Duodenal mucosa (tissue), 2 donors: Measurements from ENCODE around the gene COMMD10.
"Not testable (repeated sequence)": the region's sequence is repeated elsewhere in the genome, so short reads cannot be mapped to it uniquely, and the experiment has no call there.

ENCODE experiments used
- H3K27ac ChIP-seq: one replicate; pipeline ENCODE4 v1.7.0; 2013; ENCODE audit warnings: low read depth, low read length
- H3K27me3 ChIP-seq, 2 donors: one replicate each; pipeline ENCODE4 v1.7.0; 2013; ENCODE audit warnings: low read length in 2 of 2, control low read depth in 1 of 2; ENCODE audit not compliant: insufficient read depth in 2 of 2, control insufficient read depth in 1 of 2
- H3K36me3 ChIP-seq, 2 donors: one replicate each; pipeline ENCODE4 v1.7.0; 2013; ENCODE audit warnings: low read length in 2 of 2, control low read depth in 1 of 2; ENCODE audit not compliant: insufficient read depth in 2 of 2, control insufficient read depth in 1 of 2
- H3K4me1 ChIP-seq, 2 donors: one replicate each; pipeline ENCODE4 v1.7.0; 2013; ENCODE audit warnings: low read length in 2 of 2, control low read depth in 1 of 2; ENCODE audit not compliant: insufficient read depth in 2 of 2, control insufficient read depth in 1 of 2
- H3K4me3 ChIP-seq, 2 donors: one replicate each; pipeline ENCODE4 v1.7.0; 2013; ENCODE audit warnings: low read length in 2 of 2, low read depth in 1 of 2
- H3K9ac ChIP-seq, 2 donors: one replicate each; pipeline ENCODE4 v1.7.0; 2013; ENCODE audit warnings: low read length in 2 of 2, low read depth in 1 of 2
- H3K9me3 ChIP-seq, 2 donors: one replicate each; pipeline ENCODE4 v1.7.0; 2013; ENCODE audit warnings: low read length in 2 of 2, control low read depth in 1 of 2; ENCODE audit not compliant: control insufficient read depth in 1 of 2

COMMD10 gene

DNA sequence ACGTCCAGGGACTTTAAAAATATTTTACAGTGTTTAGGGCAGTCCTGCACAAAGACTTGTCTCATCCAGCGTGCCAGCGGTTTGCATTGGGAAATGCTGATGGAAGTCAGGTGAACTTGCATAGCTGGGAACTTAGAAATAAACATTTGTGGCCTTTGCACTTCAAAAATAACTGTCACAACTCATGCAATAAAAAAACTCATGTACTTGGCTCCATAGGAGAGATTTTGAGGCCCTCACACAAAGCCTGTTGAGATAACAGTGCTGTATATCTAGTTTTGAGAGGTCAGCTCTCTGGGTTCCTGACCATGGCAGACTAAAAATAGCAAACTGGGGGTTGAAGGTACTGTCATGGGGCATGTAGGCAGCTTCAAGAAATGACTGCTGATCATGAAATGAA lies 5.5 kb downstream of the COMMD10 start:
- H3K9me3 ChIP-seq: no peaks in the 10 kb centered on the region
- H3K27ac ChIP-seq: no peak overlapping the region
- no peak overlapping the region for H3K9ac ChIP-seq
- no peaks in the 10 kb centered on the region for H3K27me3 ChIP-seq
- H3K36me3 ChIP-seq: peaks cover 15 to 37% of the 10 kb centered on the region in 2 donors
- H3K4me3 ChIP-seq: no peak overlapping the region
- H3K4me1 ChIP-seq: no peaks in the 10 kb centered on the region

DNA sequence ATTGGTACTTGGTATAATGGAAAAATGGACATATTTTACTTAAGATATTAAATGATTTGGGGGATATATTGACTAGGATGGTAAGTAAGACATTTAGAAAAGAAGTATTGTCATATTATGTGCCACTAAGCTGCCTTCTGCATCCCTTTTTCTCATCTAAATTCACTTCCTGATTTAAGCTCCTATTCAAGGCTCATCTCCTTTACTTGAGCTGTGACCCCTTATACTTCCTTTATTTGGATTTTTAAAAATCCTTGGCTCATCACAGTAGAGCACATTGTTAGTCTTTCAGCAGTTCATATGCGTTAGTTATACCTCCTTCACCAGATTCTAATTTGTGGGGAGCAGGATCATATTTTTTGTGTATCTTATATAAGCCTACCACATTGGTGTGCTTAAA lies 6.6 kb downstream of the COMMD10 start:
- no peaks in the 10 kb centered on the region for H3K9me3 ChIP-seq
- H3K9ac ChIP-seq: no peak overlapping the region
- peaks cover 18 to 37% of the 10 kb centered on the region in 2 donors for H3K36me3 ChIP-seq
- H3K4me1 ChIP-seq: no peaks in the 10 kb centered on the region
- H3K27ac ChIP-seq: no peak overlapping the region
- H3K27me3 ChIP-seq: no peaks in the 10 kb centered on the region
- no peak overlapping the region for H3K4me3 ChIP-seq

DNA sequence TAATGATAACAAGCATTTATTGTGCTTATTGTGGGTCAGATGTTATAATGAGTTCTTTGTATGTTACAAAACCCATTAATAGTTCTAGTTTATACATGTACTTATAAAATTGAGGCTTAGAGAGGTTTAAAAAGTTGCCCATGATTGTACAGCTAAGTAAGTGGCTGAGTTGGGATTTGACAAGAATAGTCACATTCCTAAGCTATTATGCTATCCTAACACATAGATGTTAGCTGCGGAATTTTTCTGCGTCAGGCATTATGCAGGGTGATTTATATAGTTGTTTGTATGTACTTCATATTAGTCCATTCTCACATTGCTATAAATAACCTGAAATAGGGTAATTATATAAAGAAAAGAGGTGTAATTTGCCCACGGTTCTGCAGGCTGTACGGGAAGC lies 12.5 kb downstream of the COMMD10 start:
- no peak overlapping the region for H3K4me3 ChIP-seq
- H3K9me3 ChIP-seq: no peaks in the 10 kb centered on the region
- H3K4me1 ChIP-seq: no peaks in the 10 kb centered on the region
- no peak overlapping the region for H3K9ac ChIP-seq
- no peak overlapping the region for H3K27ac ChIP-seq
- H3K36me3 ChIP-seq: peaks cover 21 to 41% of the 10 kb centered on the region in 2 donors
- H3K27me3 ChIP-seq: no peaks in the 10 kb centered on the region

DNA sequence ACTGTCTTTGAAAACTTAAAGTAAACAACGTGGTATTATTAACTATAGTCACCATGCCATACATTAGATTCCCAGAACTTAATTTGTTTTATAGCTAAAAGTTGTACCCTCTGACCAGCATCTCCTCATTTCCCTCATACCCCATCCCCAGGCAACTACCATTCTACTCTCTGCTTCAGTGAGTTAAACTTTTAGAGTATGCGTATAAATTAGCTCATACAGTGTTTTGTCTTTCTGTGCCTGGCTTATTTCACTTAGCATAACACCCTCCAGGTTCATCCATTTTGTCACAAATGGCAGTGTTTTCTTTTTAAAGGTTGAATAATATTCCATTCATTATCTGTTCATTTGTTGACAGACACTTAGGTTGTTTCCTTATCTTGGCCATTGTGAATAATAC lies 14.2 kb downstream of the COMMD10 start:
- Histone ChIP-seq H3K27ac (no peak overlapping the region), H3K9ac (no peak overlapping the region), H3K4me3 (no peak overlapping the region), H3K27me3 (no peaks in the 10 kb centered on the region), H3K9me3 (no peaks in the 10 kb centered on the region), H3K4me1 (no peaks in the 10 kb centered on the region), H3K36me3 (peaks cover 13 to 26% of the 10 kb centered on the region in 2 donors)

DNA sequence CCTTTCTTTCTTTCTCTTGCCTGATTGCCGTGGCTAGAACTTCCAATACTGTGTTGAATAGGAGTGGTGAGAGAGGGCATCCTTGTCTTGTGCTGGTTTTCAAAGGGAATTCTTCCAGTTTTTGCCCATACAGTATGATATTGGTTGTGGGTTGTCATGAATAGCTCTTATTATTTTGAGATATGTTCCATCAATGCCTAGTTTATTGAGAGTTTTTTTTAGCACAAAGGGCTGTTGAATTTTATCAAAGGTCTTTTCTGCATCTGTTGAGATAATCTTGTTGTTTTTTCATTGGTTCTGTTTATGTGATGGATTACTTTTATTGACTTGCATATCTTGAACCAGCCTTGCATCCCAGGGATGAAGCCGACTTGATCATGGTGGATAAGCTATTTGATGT lies 20.1 kb downstream of the COMMD10 start:
- H3K9ac ChIP-seq, H3K36me3 ChIP-seq, H3K27ac ChIP-seq, H3K9me3 ChIP-seq, H3K4me3 ChIP-seq, H3K27me3 ChIP-seq, H3K4me1 ChIP-seq: not testable (repeated sequence)

DNA sequence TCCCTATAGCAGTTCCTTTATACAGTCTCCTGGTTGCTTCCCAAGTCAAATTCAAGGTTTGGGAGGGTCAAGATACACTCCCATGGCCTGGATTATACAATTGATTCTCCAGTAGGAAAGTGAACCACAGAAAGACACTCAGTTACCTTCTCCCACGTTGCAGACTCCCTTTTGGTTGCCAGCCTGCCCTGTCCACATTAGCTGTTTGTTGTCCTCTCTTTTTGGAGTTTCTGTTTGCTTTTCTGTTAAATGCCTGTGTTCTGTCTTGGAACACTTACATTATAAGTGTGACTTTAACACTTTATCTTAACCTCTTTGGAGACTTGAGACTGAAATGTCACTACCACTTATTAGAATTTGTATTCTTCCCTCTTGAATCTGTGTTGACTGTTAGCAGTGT lies 30.3 kb downstream of the COMMD10 start:
- Histone ChIP-seq H3K4me1 (no peaks in the 10 kb centered on the region), H3K9me3 (peaks cover 18 to 20% of the 10 kb centered on the region in 2 donors), H3K9ac (no peak overlapping the region), H3K27me3 (no peaks in the 10 kb centered on the region), H3K4me3 (no peak overlapping the region), H3K27ac (no peak overlapping the region), H3K36me3 (peaks cover 7 to 14% of the 10 kb centered on the region in 2 donors)

DNA sequence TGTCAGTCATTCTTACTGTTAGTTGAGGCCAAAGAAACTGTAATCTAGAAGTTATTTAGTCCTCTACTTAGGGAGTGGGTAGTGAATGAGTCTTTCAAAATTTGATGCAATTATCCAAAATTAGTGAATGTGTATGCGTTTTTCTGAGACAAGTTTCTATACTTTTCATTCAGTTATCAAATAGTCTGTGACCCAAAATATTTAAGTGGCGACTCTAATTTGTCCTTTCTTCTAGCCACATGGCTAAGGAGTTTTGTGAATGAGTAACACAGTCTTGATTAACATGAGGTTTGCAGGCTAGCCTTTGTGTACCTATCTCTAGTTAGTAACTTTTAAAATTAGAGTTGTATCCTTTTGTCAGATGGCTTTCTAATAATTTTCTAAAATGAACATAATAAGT lies 45.6 kb downstream of the COMMD10 start:
- Histone ChIP-seq H3K27ac (no peak overlapping the region), H3K36me3 (no peaks in the 10 kb centered on the region), H3K4me3 (no peak overlapping the region), H3K9me3 (no peaks in the 10 kb centered on the region), H3K4me1 (no peaks in the 10 kb centered on the region), H3K9ac (no peak overlapping the region), H3K27me3 (no peaks in the 10 kb centered on the region)

DNA sequence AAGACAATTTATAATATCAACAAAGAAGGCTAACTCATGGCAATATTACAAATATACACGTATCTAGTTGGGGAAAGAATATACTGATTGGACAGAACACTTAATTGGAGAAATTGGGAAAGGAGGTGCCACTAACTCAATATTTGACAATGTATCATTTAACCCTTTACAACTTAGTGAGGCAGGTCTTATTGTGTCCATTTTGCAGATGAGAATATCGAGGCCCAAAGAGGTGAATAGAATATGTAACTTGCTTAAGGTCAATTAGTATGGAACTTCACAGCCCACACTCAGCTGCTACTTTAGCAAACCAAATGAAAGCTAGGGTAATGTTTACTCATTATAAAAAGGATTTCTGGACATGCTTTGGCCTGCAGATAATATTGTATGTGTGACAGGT lies 46.2 kb downstream of the COMMD10 start:
- H3K4me3 ChIP-seq: no peak overlapping the region
- H3K36me3 ChIP-seq: no peaks in the 10 kb centered on the region
- no peaks in the 10 kb centered on the region for H3K27me3 ChIP-seq
- H3K4me1 ChIP-seq: no peaks in the 10 kb centered on the region
- no peak overlapping the region for H3K9ac ChIP-seq
- H3K9me3 ChIP-seq: no peaks in the 10 kb centered on the region
- H3K27ac ChIP-seq: no peak overlapping the region

DNA sequence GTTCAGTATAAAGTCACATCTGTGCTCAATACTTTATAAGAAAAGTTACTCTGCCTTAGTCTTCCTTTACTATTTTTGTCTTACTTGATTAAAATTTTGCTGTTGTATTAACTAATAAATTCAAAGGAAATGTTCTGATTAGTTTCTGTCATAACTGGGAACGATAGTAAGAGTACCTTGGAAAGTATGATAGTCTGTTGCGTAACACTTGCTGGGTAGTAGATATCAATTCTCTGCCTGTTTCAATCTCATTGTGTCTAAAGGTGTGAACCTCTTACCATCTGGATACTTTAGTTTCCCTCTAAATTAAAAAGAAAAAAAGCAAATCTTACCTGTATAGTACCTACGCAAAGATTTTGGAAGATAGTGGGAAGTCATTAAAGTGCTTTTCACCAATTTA lies 48.5 kb downstream of the COMMD10 start:
- Histone ChIP-seq H3K4me1 (no peaks in the 10 kb centered on the region), H3K9me3 (no peaks in the 10 kb centered on the region), H3K36me3 (no peaks in the 10 kb centered on the region), H3K4me3 (no peak overlapping the region), H3K9ac (no peak overlapping the region), H3K27ac (no peak overlapping the region), H3K27me3 (no peaks in the 10 kb centered on the region)

DNA sequence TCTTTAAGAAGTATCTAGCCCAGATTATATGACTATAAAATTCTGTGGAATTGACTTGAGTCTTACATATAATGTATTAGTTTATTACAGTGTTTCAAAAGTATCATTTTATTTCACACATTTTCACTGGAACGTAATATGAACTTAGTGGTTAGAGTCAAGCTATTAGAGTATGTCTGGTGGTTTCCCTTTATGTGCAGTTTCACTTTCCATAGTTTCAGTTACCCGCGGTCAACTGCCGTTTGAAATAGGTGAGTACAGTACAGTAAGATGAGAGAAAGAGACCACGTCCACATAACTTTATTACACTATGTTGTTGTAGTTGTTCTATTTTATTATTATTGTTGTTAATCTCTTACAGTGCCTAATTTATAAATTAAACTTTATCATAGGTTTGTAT lies 50.5 kb downstream of the COMMD10 start:
- H3K4me1 ChIP-seq: no peaks in the 10 kb centered on the region
- H3K4me3 ChIP-seq: no peak overlapping the region
- no peak overlapping the region for H3K27ac ChIP-seq
- no peak overlapping the region for H3K9ac ChIP-seq
- H3K36me3 ChIP-seq: no peaks in the 10 kb centered on the region
- no peaks in the 10 kb centered on the region for H3K9me3 ChIP-seq
- no peaks in the 10 kb centered on the region for H3K27me3 ChIP-seq
